MCF 10A (cell line): ENCODE data around the gene HTR3A. TPM values are rescaled to one million over a fixed set of nuclear protein-coding genes. Genes with fewer than 3 reads are reported as not detected.

ENCODE experiments used
- BruUV-seq: library from RNA; stranded (reverse); fragments of 400-500 nt; replicated peaks from 2 replicates; lab custom pipeline; 2021; lab: Mats Ljungman, UMichigan
- CTCF ChIA-PET: fragments of 300-600 bp; sonication (Branson Sonifier 250); formaldehyde crosslinking; extraction: SDS; loops from one replicate; lab custom pipeline; 2021; ENCODE audit warnings: antibody characterized with exemption, inconsistent platforms; lab: Yijun Ruan, JAX
- POLR2A ChIA-PET: fragments of 300-600, 350-650 bp; sonication (Branson Sonifier 250); formaldehyde crosslinking; extraction: SDS; loops from one replicate; lab custom pipeline; 2020; ENCODE audit warnings: antibody characterized with exemption, inconsistent platforms; lab: Yijun Ruan, JAX
- DNase-seq: peaks from one replicate; pipeline ENCODE4 v3.0.0-alpha.2; 2018; ENCODE audit not compliant: unreplicated experiment
- H3K27ac Mint-ChIP-seq: one replicate; pipeline ENCODE4 v1.8.0; 2022; ENCODE audit warnings: mild to moderate bottlenecking, low read depth, mixed read lengths; ENCODE audit not compliant: unreplicated experiment
- H3K27me3 Mint-ChIP-seq: one replicate; pipeline ENCODE4 v1.8.0; 2022; ENCODE audit warnings: mixed read lengths; ENCODE audit not compliant: insufficient read depth, unreplicated experiment
- H3K36me3 Mint-ChIP-seq: one replicate; pipeline ENCODE4 v1.8.0; 2022; ENCODE audit warnings: mild to moderate bottlenecking, moderate library complexity, mixed read lengths; ENCODE audit not compliant: insufficient read depth, unreplicated experiment
- H3K4me1 Mint-ChIP-seq: one replicate; pipeline ENCODE4 v1.8.0; 2022; ENCODE audit warnings: mixed read lengths; ENCODE audit not compliant: insufficient read depth, unreplicated experiment
- H3K4me3 Mint-ChIP-seq: one replicate; pipeline ENCODE4 v1.8.0; 2022; ENCODE audit warnings: mild to moderate bottlenecking, moderate library complexity, mixed read lengths; ENCODE audit not compliant: unreplicated experiment
- H3K9me3 Mint-ChIP-seq: one replicate; pipeline ENCODE4 v1.8.0; 2022; ENCODE audit warnings: mixed read lengths; ENCODE audit not compliant: unreplicated experiment
- CTCF ChIP-seq: fragments of 200-600 bp; IDR thresholded peaks from one replicate; pipeline ENCODE4 v1.8.0; 2022; ENCODE audit warnings: antibody characterized with exemption, mild to moderate bottlenecking; ENCODE audit not compliant: unreplicated experiment
- intact Hi-C: fragments of 100-400 bp; cut with micrococcal nuclease; formaldehyde crosslinking; loops from 2 replicates; pipeline ENCODE4 v1.14.1; 2022
- total RNA-seq: library from RNA; stranded (reverse); gene quantifications from 2 replicates; pipeline ENCODE4 v1.2.3, GENCODE V29; 2022

Gene HTR3A
- total RNA-seq, 1 experiment from 2014 or later = not detected

GRCh38 chr11:113984781-113985180 lies 9.9 kb downstream of the HTR3A start:
- BruUV-seq = no TSS peak
- H3K27me3 Mint-ChIP-seq = peaks cover 95% of the 10 kb centered on the region

GRCh38 chr11:113985906-113986305 lies 11.0 kb downstream of the HTR3A start:
- Mint-ChIP-seq H3K4me1 (no peaks in the 10 kb centered on the region), H3K27me3 (peaks cover 95% of the 10 kb centered on the region), H3K9me3 (no peaks in the 10 kb centered on the region), H3K4me3 (no peak overlapping the region), H3K36me3 (no peaks in the 10 kb centered on the region), H3K27ac (no peak overlapping the region)
- intact Hi-C loops = no loop called here
- BruUV-seq = no TSS peak
- POLR2A ChIA-PET = interaction anchor here (1.1 kb wide), 1 partner anchor 43 kb away, joined by 3 read pairs; no protein-coding TSS in a partner anchor
- no peak for DNase-seq
- CTCF ChIA-PET = interaction anchor here (0.5 to 2.0 kb wide), 3 partner anchors 8 to 843 kb away, joined by 3 to 14 read pairs (median 3); no protein-coding TSS in a partner anchor
- no peak for TF ChIP-seq CTCF

More at GRCh38 chr11:113984781-113985180, 9.9 kb downstream of the HTR3A start:
- Mint-ChIP-seq H3K4me1 (no peaks in the 10 kb centered on the region), H3K27ac (no peak overlapping the region), H3K36me3 (no peaks in the 10 kb centered on the region), H3K9me3 (no peaks in the 10 kb centered on the region), H3K4me3 (no peak overlapping the region)
- ChIA-PET CTCF (interaction anchor here (2.0 kb wide), 1 partner anchor 9 kb away, joined by 14 read pairs; no protein-coding TSS in a partner anchor), POLR2A (interaction anchor here (1.1 kb wide), 1 partner anchor 42 kb away, joined by 3 read pairs; no protein-coding TSS in a partner anchor)
- TF ChIP-seq CTCF = no peak
- intact Hi-C loops = no loop called here
- DNase-seq = no peak

- Mint-ChIP-seq H3K9me3 (no peaks in the 10 kb centered on the region), H3K27me3 (peaks cover 95% of the 10 kb centered on the region), H3K27ac (no peak overlapping the region), H3K4me1 (no peaks in the 10 kb centered on the region), H3K36me3 (no peaks in the 10 kb centered on the region), H3K4me3 (no peak overlapping the region)
- ChIA-PET POLR2A (no interaction called here), CTCF (interaction anchor here (0.5 to 2.0 kb wide), 3 partner anchors 8 to 843 kb away, joined by 3 to 14 read pairs (median 3); no protein-coding TSS in a partner anchor)
- TF ChIP-seq CTCF = no peak
- intact Hi-C loops = no loop called here
- DNase-seq = no peak
- BruUV-seq = no TSS peak
Measured at GRCh38 chr11:113986351-113987140, 11.6 kb downstream of the HTR3A start.

- H3K27ac Mint-ChIP-seq = no peak overlapping the region
- intact Hi-C loops = no loop called here
- no peak for TF ChIP-seq CTCF
- no peak for DNase-seq
- no TSS peak for BruUV-seq
- H3K4me1 Mint-ChIP-seq = no peaks in the 10 kb centered on the region
- POLR2A ChIA-PET = no interaction called here
- H3K9me3 Mint-ChIP-seq = no peaks in the 10 kb centered on the region
- H3K36me3 Mint-ChIP-seq = no peaks in the 10 kb centered on the region
- CTCF ChIA-PET = interaction anchor here (0.7 to 1.6 kb wide), 3 partner anchors 12 to 916 kb away, joined by 3 to 6 read pairs (median 4); no protein-coding TSS in a partner anchor
- no peak overlapping the region for H3K4me3 Mint-ChIP-seq
- H3K27me3 Mint-ChIP-seq = peaks cover 92% of the 10 kb centered on the region
Measured at GRCh38 chr11:113989381-113989780, 14.5 kb downstream of the HTR3A start.
